Bronchial epithelial cell (primary cell): ENCODE results near the gene ERICH6. TPM values are rescaled to one million over a fixed set of nuclear protein-coding genes. Genes with fewer than 3 reads are reported as not detected.

Experiments used
- DNase-seq: peaks from one replicate; pipeline ENCODE4 v3.0.0-alpha.2; 2010; ENCODE audit warnings: low read depth
- FAIRE-seq: peaks from 2 replicates; lab custom pipeline; 2011; peaks lifted over from hg19 to GRCh38; lab: Jason Lieb, UNC
- H3K27me3 ChIP-seq: 2 replicates; pipeline ENCODE4 v1.5.1; 2011; ENCODE audit warnings: low read length; ENCODE audit not compliant: control insufficient read depth, insufficient read depth
- H3K36me3 ChIP-seq: 2 replicates; pipeline ENCODE4 v1.5.1; 2011; ENCODE audit warnings: low read length; ENCODE audit not compliant: control insufficient read depth, insufficient read depth
- H3K4me3 ChIP-seq: 2 replicates; pipeline ENCODE4 v1.5.1; 2011; ENCODE audit warnings: mild to moderate bottlenecking, low read depth, low read length, control low read depth
- total RNA-seq: library from RNA; depleted of rRNA; stranded (reverse); fragments of >200 nt; gene quantifications from 2 replicates; pipeline ENCODE4 v1.2.1, GENCODE V29; 2014
- TF ChIP-seq, protein P1 (sequence below): IDR thresholded peaks from 2 replicates; pipeline ENCODE4 v1.5.1; 2011; ENCODE audit warnings: mild to moderate bottlenecking, moderate library complexity, low read length, control low read depth, inconsistent platforms; ENCODE audit not compliant: insufficient read depth, severe bottlenecking

The ERICH6 gene
- total RNA-seq, 1 donor from 2014 or later: not detected

DNA sequence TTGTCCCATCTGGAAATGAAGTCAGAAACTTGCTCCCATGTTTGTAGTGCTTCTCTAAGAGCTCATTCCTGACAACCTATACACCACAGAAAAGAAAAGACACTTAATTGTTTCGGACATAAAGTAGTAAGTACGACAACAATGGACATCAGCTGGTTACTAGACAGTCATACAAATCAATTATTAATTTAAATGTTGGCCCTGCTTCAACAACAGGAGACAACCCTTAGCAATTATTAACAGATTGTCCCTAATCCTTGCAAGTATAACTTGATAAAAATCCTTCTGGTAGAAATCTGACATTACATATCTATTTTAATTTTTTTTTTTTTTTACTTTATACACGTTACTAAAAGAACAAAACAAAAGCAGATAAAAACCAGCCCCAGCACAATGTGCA lies 29.8 kb downstream of the ERICH6 start:
- no peaks in the 10 kb centered on the region for H3K36me3 ChIP-seq
- FAIRE-seq (no peak), DNase-seq (no peak)
- TF ChIP-seq, protein P1, sequence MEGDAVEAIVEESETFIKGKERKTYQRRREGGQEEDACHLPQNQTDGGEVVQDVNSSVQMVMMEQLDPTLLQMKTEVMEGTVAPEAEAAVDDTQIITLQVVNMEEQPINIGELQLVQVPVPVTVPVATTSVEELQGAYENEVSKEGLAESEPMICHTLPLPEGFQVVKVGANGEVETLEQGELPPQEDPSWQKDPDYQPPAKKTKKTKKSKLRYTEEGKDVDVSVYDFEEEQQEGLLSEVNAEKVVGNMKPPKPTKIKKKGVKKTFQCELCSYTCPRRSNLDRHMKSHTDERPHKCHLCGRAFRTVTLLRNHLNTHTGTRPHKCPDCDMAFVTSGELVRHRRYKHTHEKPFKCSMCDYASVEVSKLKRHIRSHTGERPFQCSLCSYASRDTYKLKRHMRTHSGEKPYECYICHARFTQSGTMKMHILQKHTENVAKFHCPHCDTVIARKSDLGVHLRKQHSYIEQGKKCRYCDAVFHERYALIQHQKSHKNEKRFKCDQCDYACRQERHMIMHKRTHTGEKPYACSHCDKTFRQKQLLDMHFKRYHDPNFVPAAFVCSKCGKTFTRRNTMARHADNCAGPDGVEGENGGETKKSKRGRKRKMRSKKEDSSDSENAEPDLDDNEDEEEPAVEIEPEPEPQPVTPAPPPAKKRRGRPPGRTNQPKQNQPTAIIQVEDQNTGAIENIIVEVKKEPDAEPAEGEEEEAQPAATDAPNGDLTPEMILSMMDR: no peak
- H3K27me3 ChIP-seq: no peaks in the 10 kb centered on the region
- no peak overlapping the region for H3K4me3 ChIP-seq

DNA sequence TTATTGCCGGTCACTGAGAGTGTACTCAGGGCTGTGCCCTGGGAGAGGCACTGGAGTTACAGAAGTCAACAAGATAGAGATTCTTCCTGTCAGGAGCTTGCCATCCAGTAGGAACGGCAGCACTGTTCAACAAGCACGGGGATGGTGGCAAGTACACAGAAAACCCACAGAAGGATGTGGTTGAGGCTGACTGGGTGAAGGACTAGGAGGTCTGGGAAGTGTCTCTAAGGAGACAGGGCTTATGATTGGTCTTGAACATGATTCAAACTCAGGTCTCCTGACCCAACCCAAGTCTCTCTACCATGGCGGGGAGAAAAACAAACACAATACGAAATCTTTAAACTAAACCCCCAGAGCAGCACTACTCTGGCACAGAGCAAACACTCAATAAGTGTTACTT lies 37.6 kb downstream of the ERICH6 start:
- no peak overlapping the region for H3K4me3 ChIP-seq
- TF ChIP-seq, protein P1: no peak
- DNase-seq (no peak), FAIRE-seq (no peak)
- H3K36me3 ChIP-seq: no peaks in the 10 kb centered on the region
- peaks cover 2% of the 10 kb centered on the region for H3K27me3 ChIP-seq

DNA sequence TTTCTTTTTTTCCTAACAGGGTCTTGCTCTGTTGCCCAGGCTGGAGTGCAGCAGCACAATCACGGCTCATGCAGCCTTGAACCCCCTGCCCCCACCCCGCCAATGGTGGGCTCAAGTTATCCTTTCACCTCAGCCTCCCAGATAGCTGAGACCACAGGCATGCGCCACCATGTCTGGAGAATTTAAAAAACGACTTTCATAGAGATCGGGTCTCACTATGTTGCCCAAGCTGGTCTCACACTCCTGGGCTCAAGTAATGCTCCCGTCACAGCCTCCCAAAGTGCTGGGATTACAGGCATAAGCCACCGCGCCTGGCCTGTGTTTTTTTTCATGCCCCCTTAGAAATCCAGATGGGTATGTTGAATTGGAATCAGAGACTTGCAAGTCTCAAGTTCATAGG lies 40.3 kb downstream of the ERICH6 start:
- FAIRE-seq (no peak), DNase-seq (no peak)
- TF ChIP-seq, protein P1: no peak
- H3K36me3 ChIP-seq: no peaks in the 10 kb centered on the region
- peaks cover 2% of the 10 kb centered on the region for H3K27me3 ChIP-seq
- no peak overlapping the region for H3K4me3 ChIP-seq

DNA sequence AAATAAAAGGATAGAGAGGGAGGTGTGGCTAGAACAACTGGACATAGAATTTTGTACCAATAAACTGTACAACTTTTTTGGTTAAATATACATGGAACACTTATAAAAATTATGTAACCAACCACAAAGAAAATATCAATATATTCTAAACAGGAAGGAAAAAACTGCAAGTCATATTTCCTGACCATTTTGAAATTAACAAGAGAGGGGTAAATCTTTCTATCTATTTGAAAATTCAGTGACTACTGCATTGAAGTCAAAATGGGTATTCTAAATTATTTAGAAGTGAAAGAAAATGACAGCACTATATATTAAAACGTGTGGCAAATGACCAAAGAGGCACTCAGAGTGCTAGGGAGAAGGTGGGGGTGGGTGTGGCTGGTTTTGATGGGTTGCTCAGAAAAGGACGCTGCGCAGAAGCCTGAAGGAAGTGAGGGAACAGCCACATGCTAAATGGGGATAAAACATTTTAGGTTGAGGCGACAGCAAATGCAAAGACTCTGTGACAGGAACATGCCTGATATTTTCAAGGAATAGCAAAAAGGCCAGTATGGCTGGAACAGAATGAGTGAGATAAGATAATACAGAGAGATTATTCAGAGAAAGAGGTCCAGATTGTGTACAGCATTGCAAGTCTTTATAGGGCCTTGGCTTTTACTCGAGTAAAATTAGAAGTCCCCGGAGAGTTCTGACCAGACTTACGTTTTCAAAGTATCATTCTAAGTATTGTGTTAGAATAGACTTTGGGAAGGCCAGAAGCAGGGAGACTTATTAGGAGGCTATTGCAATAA lies 41.1 kb downstream of the ERICH6 start:
- DNase-seq (no peak), FAIRE-seq (no peak)
- TF ChIP-seq, protein P1: no peak
- no peaks in the 10 kb centered on the region for H3K36me3 ChIP-seq
- no peak overlapping the region for H3K4me3 ChIP-seq
- peaks cover 2% of the 10 kb centered on the region for H3K27me3 ChIP-seq

DNA sequence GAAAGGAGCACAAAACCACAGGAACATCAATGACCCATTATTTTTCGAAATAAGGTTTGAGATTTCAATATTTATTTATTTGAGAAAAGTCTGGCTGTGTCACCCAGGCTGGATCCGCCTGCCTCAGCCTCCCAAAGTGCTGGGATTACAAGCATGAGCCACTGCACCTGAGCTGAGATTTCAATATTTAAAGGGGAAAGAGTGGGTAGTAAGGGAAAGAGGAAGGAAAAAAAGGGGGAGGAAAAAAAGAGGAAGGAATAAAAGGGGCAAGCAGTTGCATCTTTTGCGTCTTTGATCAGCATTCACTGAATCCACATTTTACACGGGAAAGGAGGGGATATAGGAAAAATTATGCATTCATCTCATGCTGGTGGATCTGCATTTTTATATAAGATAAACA lies 47.4 kb downstream of the ERICH6 start:
- TF ChIP-seq, protein P1: no peak
- Histone ChIP-seq H3K36me3 (no peaks in the 10 kb centered on the region), H3K4me3 (no peak overlapping the region), H3K27me3 (no peaks in the 10 kb centered on the region)
- no peak for DNase-seq
- FAIRE-seq: no peak

DNA sequence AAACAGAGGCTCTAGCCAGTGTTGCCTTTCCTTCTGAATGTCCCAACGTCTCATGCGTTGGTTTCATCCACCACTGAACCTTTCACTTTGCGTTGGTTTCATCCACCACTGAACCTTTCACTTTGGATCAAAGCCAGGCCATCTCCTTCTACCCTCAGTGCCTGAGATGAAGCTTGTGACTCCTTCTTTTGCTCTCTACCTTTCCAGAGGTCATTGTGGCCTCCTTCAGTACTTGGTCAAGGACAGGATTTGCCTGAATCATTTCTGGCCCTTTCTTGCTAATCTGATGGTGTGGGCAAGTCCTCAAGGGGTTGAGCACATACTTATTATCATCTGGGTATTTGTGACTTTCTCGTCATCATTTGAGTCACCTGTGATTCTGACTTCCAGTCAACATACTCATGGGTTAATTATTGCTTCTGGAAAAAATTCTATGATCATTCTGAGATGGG lies 50.6 kb downstream of the ERICH6 start:
- Histone ChIP-seq H3K36me3 (no peaks in the 10 kb centered on the region), H3K4me3 (no peak overlapping the region), H3K27me3 (no peaks in the 10 kb centered on the region)
- FAIRE-seq (no peak), DNase-seq (no peak)
- TF ChIP-seq, protein P1: no peak
